Measurements from ENCODE around the gene KCNK5. TPM values are rescaled to one million over a fixed set of nuclear protein-coding genes. Genes with fewer than 3 reads are reported as not detected.

KCNK5 gene
- total and polyA plus RNA-seq, 2 of the 8 experiments (the other 6 are each of a cell fraction or from before 2014, with no cell fraction given) = 20.9 to 44.3 TPM

- TF ChIP-seq TBP (IDR thresholded peaks at IDR 0.05; ENCODE audit: low read depth, low read length) (no peak), CTCF (IDR thresholded peaks at IDR 0.05; ENCODE audit: control extremely low read depth in 1 of 3, insufficient read depth in 1 of 3, low read depth in 1 of 3, low read length in 3 of 3) (no peak)
Measured at GRCh38 chr6:39230654-39231035, 1.4 kb upstream of the KCNK5 start (continued).
